Kidney tubule cell (primary cell): ENCODE measurements around the gene SPOP.
A peak's percentile ranks its signal among the peaks of the same experiment; 100 is the strongest.

Experiments used
- DNase-seq: peaks from one replicate; pipeline ENCODE4 v3.0.0-alpha.2; 2018; ENCODE audit warnings: low spot score

Gene SPOP

DNA sequence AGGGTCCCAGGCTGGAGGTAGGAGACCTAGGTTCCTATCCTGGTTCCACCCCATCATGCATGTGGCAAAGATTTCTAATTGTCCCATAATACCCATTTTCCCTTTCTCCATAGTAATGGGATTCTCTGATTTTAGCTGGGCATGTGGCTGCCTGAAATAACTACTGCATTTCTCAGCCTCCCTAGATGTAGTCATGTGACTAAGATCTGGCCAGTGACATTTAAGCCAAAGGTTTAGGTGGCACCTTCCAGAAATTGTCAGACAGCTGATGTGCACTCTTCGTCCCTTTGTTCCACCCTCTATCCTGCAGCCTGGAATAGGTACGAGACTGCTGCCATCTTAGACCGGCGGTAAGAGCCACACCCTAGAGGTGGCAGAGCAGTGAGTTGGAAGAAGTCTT, 94.0 kb downstream of the SPOP start:
- DNase-seq = no peak

DNA sequence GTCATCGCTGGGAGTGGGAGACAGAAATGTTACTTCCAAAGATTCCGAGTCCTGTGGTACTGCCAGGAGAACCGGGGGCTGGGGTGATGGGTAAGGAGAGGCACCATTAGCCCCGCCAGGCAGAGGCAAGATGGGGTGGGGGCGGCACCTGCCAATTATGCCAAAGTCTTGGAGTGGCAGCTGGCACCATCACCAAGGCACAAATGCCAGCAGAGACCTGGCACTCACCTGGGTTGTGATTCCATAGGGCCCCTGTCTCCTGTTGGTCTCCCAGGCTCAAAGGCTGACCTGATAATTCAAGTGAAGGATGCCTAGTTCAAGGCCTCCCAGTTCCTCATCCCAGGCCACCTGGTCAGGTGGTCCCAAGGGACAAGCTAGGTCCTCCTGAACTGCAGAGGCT, 94.7 kb downstream of the SPOP start:
- no peak for DNase-seq

DNA sequence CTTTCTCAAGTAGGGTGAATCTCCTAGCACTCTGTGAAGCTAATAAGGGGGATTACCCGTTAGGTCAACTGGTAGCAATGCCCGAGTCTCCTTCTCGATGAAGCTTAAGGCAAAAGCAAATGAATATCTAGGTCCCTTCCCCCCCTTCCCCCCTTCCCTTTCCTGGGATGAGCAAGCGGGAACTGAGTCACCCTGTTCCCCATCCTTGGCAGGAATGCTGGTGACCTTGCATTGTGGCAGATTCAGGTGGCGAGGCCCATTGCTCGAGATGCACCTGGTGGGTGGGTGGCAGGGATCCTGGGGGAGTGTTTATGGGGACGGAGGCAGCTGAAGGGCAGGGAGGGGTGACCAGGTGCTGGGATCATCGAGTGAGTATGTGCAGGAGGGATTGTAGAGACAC, 95.1 kb downstream of the SPOP start:
- DNase-seq = peak; percentile 50

- no peak for DNase-seq
Measured at GRCh38 chr17:49582055-49582722, 95.7 kb downstream of the SPOP start.

GRCh38 chr17:49581648-49581998, 96.3 kb downstream of the SPOP start:
- no peak for DNase-seq

DNA sequence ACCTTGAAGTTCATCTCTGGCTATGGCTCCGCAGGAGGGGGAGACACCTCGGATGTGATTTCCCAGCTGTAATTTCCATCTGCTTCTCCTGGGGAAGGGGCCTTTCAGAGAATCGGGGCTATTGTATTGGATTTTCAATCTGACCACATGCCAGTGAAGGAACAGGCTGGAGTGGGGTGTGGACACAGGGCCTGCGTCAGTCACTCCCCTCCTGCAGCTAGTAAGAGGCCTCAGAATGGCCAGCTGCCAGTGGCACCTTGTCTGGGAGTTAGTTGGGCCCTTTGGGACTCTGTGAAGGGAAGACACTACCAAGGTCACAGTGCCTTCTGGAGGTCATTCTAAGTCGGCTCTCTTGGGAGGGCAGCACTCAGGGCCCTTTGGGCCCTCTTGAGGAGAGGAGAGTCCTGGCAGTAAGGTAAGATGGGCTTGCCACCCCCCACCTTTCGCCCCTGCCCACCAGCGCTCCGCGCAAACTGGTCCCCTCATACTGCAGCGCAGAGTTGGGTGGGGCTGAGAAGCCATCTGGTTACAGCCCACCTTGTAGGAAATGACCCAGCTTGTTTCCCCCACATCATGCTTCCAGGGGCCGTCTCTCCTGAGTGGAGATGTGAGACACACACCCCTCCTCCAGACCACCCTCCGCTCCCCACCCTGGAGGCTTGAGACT, 96.8 kb downstream of the SPOP start:
- no peak for DNase-seq

GRCh38 chr17:49580055-49580721, 97.7 kb downstream of the SPOP start:
- DNase-seq = no peak

- no peak for DNase-seq
Measured at GRCh38 chr17:49579522-49579921, 98.4 kb downstream of the SPOP start.

- no peak for DNase-seq
Measured at GRCh38 chr17:49578952-49579500, 98.9 kb downstream of the SPOP start.

- DNase-seq = no peak
Measured at GRCh38 chr17:49578414-49578813, 99.5 kb downstream of the SPOP start.

DNA sequence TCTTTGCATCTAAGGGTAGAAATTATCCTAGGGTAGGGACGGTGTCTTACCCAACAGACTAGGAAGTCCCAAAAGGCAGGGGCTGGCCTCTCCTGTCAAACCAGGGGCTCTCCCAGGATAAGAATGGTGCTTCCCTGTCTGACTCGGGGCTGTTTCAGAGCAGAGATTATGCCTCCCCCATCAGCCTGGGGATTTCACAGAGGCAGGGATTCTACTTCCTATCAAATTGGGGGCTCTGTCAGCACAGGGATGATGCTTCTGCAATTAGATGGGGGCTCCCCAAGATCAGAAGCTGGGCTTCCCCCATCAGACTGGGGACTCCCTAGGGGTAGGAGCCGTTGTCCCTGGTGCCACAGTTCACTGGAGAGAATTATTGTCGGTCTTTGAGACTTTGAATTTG, 99.9 kb downstream of the SPOP start:
- no peak for DNase-seq

GRCh38 chr17:49577650-49577934, 100.3 kb downstream of the SPOP start:
- no peak for DNase-seq

- no peak for DNase-seq
Measured at GRCh38 chr17:49576917-49577649, 100.8 kb downstream of the SPOP start.

DNA sequence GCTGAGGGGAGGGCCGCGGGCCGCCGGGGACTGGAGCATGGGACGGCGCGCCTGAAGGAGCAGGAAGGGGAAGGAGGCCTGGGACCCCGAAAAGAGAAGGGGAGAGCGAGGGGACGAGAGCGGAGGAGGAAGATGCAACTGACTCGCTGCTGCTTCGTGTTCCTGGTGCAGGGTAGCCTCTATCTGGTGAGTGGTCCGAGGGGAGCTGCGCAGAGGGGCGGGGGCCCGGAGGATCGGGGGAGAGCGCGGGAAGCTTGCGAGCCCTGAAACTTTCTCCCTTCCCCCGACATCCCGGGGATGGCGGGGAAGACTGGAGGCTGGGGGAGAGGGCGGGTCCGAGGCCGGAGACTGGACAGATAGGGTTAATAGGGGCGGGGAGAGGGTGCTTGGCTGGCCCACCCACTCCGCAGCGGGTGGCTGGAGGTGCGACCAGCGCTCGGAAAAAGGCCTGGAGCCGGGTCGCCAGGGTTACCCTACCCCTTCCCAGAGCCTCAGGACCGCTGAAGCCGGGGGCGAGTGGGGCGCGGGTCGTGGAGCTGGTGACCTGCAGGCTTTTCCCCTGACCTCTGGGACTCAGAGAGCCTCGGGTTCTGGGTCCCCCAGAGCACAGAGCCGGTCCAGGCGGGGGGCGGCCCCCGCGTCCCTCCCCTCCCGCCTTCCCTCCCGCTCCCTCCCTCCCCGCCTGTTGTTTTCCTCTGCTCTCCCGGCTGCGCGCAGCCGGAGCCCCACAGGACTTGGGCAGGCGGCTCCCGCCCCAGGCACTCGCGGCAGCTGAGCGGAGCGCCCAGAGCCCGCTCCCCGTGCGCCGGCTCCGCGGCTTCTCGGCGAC, 101.6 kb downstream of the SPOP start:
- peak; percentile 29 for DNase-seq

DNA sequence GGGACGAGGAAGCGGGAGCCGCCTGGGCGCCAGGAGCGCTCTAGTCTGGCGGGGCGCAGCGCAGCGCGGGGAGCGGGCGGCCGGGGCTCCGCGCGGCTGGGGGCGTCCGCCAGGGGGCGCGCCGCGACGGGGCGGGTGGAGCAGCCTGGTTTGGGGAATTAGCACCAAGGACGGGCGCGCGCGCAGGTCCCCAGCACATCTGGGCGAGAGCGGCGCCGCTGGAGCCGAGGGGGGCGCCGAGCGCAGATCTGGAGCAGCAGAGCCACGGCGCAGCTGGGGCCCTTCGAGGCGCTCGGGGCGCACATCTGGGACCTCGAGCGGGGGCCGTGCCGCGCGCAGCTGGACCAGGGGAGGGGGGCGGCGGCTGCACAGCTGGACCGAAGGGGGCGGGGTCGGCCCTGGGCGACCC, 102.2 kb downstream of the SPOP start, which contains the start of gene NXPH3:
TSS of gene NXPH3 (plus strand) at position 193 of the 409 bp plus-strand sequence. CDS start 349 bp downstream, outside the sequence.
- DNase-seq = peak; percentile 57

DNA sequence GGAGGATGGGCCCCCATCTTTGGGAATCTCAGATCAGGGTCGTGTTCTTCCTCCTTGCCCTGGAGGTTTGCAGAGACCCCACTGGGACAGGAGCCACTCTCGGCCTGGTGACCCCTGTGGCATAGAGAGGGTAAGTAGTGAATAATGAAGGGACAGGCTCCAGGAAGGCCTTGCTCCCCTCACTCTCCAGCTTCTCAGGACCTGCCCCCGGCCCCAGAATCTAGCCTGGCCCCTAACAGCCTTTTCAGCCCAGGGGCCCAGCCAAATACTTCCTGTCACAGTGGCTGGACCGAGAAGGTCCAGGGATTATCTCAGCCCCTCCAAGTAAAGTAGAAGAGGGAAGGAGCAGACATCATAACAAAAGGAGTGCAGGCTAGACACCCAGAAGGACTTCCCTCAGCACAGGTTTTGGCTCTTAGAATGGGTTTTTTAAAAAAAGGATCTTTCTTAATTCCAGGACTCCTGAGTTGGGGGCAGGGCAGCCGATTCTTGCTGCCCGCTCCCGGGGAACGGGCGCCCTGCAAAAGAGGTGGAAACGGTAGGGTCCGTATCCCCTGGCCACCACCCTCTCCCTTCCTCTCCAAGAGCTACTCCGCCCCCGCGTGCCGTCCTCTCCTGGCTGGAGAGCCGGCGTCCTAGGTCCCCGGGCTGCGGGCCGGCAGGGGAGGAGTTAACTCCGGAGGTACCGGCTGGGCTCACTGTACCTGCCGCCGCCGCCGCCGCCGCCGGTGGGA, 102.8 kb downstream of the SPOP start:
- no peak for DNase-seq

DNA sequence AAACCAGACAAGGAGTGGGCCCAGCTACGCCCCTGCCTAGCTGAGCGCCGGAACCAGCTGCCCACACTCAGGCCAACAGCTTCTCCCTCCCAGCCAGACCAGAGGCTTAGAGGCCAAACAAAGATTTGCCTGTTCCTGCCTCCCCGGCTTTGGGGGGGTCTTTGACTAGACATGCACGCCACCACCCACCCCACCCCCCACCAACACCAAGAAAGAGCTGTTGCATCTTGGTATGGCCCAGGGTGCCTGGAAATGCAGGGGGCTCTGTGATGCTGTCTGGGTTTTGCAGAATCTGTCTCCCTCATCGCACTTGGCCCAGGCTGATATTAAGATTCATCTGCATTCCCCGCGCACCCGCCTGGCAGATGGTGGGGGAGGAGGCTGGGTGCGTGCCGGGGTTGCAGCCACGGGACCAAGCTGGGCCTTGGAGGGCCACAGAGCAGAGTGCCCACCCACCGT, 103.5 kb downstream of the SPOP start:
- no peak for DNase-seq

- DNase-seq = no peak
Measured at GRCh38 chr17:49573510-49574322, 104.2 kb downstream of the SPOP start.

DNA sequence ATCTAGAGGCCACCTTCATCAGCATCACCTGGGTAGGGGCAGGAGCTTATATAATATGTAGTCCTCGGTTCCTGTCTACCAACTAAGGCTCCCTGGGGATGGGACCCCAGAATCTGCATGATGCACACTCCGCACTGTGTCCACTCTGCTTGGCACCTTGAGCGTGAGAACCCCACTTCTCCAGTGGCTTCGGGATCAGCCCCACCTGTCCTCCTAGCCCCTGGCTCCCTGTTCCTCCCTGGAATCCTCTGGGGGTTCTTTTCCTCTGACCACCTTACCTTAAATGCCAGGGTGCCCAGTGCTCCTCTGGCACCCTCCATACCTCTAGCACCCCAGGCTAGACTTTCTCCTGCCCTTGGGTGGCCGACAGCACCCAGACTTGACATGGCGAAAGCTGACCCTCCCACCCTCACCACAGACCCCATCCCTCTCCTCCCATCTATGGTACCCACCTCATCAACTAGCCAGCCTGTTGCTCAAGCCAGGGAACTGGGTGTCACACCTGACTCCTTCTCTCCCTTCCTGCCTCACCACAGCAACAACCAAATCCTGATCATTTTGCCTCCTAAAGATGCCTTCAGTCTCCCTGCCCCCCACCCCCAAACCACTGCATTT, 105.0 kb downstream of the SPOP start:
- no peak for DNase-seq

- DNase-seq = no peak
Measured at GRCh38 chr17:49572226-49572625, 105.7 kb downstream of the SPOP start.
